Breast epithelium (tissue), 3 donors: ENCODE data around the gene CAMK2D.

Experiments used
- CTCF ChIP-seq, 3 donors: fragments of 450-650 bp; IDR thresholded peaks; one replicate each; pipeline ENCODE4 v1.5.1; 2016 to 2017; ENCODE audit warnings: antibody characterized with exemption in 3 of 3, mild to moderate bottlenecking in 3 of 3, moderate library complexity in 3 of 3
- POLR2A ChIP-seq: fragments of 450-650 bp; IDR thresholded peaks from one replicate; pipeline ENCODE4 v1.6.1; 2016; ENCODE audit warnings: antibody characterized with exemption, mild to moderate bottlenecking, moderate library complexity
- POLR2AphosphoS5 ChIP-seq, 3 donors: sonication (generic); formaldehyde crosslinking; IDR thresholded peaks; one replicate each; pipeline ENCODE4 v1.6.1; 2017; ENCODE audit warnings: antibody characterized with exemption in 3 of 3

GRCh38 chr4:113625902-113626301 is 135.6 kb downstream of the CAMK2D start:
- no peak for TF ChIP-seq CTCF (IDR thresholded peaks at IDR 0.05)
- TF ChIP-seq POLR2AphosphoS5 (IDR thresholded peaks at IDR 0.05) = no peak
- TF ChIP-seq POLR2A = no peak
